Right kidney (tissue), 9 donors: ENCODE results near the gene TMEM254.
"Not testable (repeated sequence)": the region's sequence is repeated elsewhere in the genome, so short reads cannot be mapped to it uniquely, and the experiment has no call there.

Source experiments
- DNase-seq: peaks from one replicate; pipeline ENCODE4 v3.0.0-alpha.2; 2016
- long read RNA-seq, 8 donors: transcript quantifications; one replicate each; lab custom pipeline, GENCODE V29; 2026

Gene TMEM254, protein sequence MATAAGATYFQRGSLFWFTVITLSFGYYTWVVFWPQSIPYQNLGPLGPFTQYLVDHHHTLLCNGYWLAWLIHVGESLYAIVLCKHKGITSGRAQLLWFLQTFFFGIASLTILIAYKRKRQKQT
- long read RNA-seq, donor 1, transcript TMEM254-205 (4 exons, 2,042 nt): major isoform, 13 of 18 reads
- long read RNA-seq, donor 1, partial matches to known transcripts: 0 of 18 reads
- long read RNA-seq, donor 1, other reads (novel, unspliced or antisense): 0 of 18 reads
- long read RNA-seq, donor 2, transcript TMEM254-205 (4 exons, 2,042 nt): major isoform, 12 of 18 reads
- long read RNA-seq, donor 2, partial matches to known transcripts: 0 of 18 reads
- long read RNA-seq, donor 2, other reads (novel, unspliced or antisense): 0 of 18 reads
- long read RNA-seq, donor 3, transcript TMEM254-205 (4 exons, 2,042 nt): major isoform, 10 of 17 reads
- long read RNA-seq, donor 3, partial matches to known transcripts: 0 of 17 reads
- long read RNA-seq, donor 3, other reads (novel, unspliced or antisense): 0 of 17 reads
- long read RNA-seq, donor 4, transcript TMEM254-205 (4 exons, 2,042 nt): major isoform, 6 of 12 reads
- long read RNA-seq, donor 4, partial matches to known transcripts: 0 of 12 reads
- long read RNA-seq, donor 4, other reads (novel, unspliced or antisense): 0 of 12 reads
- long read RNA-seq, donor 5, transcript TMEM254-209 (4 exons, 1,963 nt): minor isoform, 5 of 18 reads
- long read RNA-seq, donor 5, transcript TMEM254-205 (4 exons, 2,042 nt): major isoform, 10 of 18 reads
- long read RNA-seq, donor 5, partial matches to known transcripts: 0 of 18 reads
- long read RNA-seq, donor 5, other reads (novel, unspliced or antisense): 0 of 18 reads
- long read RNA-seq, donor 6, transcript TMEM254-205 (4 exons, 2,042 nt): major isoform, 19 of 34 reads
- long read RNA-seq, donor 6, partial matches to known transcripts: 11 of 34 reads
- long read RNA-seq, donor 6, other reads (novel, unspliced or antisense): 0 of 34 reads
- long read RNA-seq, donor 7, transcript TMEM254-209 (4 exons, 1,963 nt): minor isoform, 5 of 51 reads
- long read RNA-seq, donor 7, transcript TMEM254-205 (4 exons, 2,042 nt): major isoform, 29 of 51 reads
- long read RNA-seq, donor 7, partial matches to known transcripts: 14 of 51 reads
- long read RNA-seq, donor 7, other reads (novel, unspliced or antisense): 0 of 51 reads
- long read RNA-seq, donor 8, transcript TMEM254-205 (4 exons, 2,042 nt): major isoform, 11 of 14 reads
- long read RNA-seq, donor 8, partial matches to known transcripts: 0 of 14 reads
- long read RNA-seq, donor 8, other reads (novel, unspliced or antisense): 0 of 14 reads

DNA sequence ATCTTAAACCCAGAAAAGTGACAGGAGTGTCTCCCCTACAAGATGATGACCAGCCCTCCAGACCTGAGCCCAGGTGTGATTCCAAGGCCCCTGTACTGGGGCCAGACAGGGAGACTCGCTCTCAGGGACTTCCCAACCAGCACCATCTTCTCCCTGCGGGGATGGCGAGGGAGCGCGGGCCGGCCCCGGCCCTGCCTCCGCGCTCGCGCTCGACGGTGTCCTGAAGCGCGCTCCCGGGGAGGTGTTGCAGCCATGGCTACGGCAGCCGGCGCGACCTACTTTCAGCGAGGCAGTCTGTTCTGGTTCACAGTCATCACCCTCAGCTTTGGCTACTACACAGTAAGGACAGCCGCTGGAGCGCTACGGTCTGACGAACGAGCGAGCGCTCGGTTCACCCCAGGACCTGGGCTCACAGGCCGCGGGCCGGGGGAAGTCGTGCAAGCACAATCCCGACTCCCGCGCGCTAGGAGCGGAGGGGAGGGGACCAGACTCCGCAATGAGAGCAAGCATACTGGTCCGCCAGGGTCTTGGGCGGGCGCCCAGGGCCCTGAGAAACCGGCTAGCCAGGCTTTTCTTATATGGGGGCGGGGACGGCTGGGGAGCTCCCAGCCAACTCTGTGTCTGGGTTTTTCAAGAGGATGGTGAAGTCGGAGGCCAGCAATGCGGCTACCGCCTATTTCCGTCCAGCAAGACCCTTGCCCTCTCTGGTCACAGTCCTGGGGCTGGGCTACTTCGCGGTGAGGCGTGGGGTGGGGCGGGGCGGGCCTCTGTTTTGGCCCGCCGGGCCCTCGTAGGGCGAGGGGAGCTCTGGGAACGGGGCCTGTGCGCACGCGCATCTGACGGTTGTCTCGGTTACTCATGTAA, at the start of gene TMEM254:
TMEM254 (plus strand) TSS at position 218 of the 864 bp plus-strand sequence; CDS start at position 253, 35 bp downstream.
- peak; percentile 99 for DNase-seq

DNA sequence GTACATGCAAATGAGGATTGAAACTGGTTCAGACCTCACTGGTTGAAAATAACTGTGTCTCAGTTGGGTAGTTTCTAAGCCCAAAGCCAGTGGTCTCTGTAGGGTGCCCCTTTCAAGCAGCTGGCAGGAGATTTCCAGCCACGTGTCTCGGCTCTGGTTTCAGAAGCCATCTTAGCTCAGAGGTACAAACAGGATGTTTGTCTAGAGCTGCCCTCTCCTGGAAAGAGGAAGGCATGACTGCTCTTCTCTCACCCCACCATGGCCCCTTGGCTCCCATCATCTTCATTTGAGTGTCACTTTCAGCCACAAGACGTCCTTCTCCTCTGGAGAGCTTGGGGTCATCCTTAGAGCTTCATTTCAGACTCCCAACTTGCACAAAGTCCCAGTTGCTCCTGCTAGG, 49.3 kb upstream of the TMEM254 start:
- not testable (repeated sequence) for DNase-seq

DNA sequence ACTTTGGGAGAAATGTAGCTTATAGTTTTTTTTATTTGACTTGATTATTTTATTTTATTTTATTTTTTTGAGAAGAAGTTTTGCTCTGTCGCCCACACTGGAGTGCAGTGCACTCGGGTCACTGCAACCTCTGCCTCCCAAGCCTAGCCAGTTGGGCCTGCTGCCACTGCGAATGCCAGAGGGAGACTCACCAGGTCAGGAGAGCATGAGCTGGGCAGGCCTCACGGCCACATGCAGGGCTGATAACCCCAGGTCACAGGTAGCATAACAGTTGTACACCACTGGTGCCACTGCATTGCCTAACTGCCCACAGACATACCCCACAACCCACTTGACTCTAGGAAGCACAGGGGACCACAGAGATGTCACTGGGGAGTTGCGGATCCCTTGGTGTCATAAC, 48.6 kb upstream of the TMEM254 start:
- DNase-seq: not testable (repeated sequence)

DNA sequence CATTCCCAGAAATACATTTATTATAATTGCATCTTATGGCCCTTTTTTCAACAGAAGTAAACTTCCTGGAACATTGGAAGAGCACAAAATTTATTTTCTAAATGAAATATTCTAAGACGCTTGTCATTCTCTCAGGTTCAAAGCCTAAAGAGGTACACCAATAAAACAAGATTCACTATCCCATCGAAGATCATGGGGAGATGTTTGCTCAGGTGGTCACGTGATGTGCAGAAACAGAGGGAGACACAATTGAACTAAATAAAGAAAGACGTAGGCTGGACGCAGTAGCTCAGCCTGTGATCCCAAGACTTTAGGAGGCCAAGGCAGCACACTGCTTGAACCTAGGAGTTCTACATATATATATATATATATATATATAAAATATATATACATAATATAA, 46.0 kb upstream of the TMEM254 start:
- DNase-seq: no peak

DNA sequence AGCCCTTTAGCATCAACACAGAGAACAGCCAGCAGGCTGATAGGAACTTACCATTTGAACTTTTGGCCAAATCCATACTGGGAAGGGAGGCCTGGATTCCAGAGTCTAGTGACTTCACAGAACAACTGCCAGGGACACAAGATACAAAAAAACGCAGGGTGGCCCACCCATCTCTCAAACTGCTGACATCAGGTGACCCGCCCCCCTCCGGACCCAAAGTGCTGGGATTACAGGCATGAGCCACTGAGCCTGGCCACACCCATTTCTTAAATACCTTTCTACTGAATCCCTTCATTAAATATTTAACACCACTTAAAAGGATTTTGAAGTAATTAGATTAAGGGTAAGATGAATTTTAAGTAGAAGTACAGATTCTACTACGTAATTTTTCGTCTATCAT, 43.7 kb upstream of the TMEM254 start:
- DNase-seq: not testable (repeated sequence)

DNA sequence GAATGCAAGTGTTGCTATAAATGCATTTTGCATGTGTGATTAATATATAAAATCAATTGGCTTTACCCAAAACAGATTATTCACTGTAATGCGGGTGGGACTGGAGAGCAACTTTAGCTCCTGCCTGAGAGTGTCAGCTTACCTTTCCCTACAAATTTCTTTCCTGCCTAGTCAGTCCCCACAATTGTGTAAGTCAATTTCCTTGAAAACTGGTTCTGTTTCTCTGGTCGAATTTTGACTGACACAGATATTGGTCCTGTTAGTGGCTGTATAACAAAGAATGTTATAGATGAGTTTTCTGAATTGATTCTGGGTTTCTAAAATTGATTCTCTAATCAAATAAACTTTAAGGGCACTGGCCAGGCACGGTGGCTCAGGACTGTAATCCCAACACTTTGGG, 43.0 kb upstream of the TMEM254 start:
- not testable (repeated sequence) for DNase-seq

DNA sequence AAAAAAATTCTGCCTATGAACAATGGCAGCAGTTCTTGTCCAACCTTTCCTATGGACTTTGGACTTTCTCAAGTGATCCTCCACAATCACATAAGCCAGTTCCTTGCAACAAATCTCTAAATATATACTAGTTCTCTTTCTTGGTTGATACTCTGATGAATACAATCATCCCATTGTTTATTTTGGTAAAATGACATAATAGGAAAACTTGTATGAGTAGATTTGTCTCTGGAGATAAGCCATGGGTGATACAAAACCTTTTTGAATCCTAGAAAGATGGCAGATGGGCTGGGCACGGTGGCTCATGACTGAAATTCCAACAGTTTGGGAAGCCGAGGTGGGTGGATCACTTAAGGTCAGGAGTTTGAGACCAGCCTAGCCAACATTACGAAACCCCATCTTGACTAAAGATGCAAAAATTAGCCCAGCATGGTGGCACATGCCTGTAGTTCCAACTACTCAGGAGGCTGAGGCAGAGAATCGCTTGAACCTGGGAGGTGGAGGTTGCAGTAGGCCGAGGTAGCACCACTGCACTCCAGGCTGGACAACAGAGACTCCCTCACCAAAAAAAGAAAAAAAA, 41.5 kb upstream of the TMEM254 start:
- DNase-seq: not testable (repeated sequence)

DNA sequence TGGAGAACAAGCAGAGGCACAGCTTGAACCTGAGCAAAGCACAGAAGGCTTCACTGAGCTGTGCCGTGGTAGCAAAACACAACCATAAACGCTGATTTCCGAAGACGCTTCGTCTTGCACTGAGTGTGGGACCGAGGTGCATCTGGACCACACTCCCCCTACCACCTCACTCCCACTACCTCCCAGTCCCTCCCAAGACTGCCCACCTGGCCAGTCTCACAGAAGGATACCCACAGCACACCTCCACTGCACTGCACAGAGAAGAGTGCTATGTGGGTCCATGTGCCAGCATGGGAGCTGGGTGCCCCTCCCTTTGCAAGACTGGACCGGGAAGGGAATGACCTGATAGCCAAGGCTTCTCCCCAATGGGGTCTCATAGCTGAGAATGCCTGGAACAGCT, 40.2 kb upstream of the TMEM254 start:
- DNase-seq: not testable (repeated sequence)

DNA sequence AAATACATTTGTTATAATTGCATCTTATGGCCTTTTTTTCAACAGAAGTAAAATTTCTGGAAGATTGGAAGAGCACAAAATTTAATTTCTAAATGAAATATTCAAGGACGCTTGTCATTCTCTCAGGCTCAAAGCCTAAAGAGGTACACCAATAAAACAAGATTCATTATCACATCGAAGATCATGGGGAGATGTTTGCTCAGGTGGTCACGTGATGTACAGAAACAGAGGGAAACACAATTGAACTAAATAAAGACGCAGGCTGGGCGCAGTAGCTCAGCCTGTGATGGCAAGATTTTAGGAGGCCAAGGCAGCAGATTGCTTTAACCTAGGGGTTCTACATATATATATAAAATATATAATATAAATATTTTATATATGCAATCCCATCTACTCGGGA, 37.3 kb upstream of the TMEM254 start:
- DNase-seq: no peak

DNA sequence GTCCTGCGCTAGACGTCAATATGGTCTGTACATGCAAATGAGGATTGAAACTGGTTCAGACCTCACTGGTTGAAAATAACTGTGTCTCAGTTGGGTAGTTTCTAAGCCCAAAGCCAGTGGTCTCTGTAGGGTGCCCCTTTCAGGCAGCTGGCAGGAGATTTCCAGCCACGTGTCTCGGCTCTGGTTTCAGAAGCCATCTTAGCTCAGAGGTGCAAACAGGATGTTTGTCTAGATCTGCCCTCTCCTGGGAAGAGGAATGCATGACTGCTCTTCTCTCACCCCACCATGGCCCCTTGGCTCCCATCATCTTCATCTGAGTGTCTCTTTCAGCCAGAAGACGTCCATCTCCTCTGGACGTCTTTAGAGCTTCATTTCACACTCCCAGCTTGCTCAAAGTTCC, 33.5 kb upstream of the TMEM254 start:
- DNase-seq: not testable (repeated sequence)

DNA sequence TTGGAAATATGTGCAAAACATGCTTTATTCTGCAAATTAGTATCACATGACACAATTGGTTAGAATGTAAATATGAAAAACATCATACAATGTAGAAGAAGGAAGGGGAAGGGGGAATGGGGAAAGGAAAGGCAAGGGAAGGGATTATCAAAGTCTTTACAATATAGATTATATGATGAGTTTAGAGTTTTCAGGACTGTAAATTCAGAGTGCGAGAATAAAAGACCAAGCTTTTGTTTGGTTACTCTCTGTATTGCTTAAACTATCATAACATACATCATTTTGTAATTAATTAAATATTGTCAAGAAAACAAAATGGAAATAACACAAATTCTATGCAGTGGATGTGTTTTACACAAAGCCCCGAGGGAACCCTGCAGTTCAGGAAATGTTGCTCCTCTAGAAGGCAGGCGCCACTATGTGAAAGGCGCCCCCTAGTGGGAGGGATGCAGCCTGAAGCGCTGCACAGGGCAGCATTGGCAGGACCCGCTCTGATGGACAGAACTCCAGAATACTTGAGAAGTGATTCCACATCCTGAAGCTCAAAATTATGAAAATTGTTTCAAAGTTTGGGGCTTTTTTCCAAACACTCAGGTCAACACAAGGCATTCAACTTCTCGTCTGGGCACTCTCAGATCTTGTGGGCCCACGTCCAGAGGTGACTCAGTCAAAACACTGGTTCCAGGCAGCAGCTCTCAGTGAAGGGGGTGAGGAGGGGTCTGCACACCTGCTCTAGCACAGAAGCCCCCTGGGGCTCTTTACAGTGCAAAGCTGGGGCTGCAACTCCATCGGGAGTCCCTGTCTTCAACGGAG, 31.6 kb upstream of the TMEM254 start:
- DNase-seq: peak; percentile 33

DNA sequence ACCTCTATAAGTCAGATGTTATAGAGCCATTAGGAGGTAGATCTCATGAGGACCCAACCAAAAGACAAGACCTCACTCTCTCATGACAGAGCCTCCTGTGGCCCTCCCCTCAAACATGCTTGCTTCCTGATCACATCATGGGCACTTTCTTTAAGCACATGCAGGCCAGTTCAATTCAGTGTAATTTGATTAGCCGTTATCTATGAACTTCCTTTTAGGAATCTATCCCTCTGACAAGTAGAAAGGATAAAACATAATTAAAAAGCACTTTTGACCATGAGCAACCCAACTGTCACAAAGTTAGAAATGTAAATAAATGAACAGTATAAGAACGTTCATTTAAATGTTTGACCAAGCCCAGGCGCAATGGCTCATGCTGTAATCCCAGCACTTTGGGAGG, 27.7 kb upstream of the TMEM254 start:
- no peak for DNase-seq

DNA sequence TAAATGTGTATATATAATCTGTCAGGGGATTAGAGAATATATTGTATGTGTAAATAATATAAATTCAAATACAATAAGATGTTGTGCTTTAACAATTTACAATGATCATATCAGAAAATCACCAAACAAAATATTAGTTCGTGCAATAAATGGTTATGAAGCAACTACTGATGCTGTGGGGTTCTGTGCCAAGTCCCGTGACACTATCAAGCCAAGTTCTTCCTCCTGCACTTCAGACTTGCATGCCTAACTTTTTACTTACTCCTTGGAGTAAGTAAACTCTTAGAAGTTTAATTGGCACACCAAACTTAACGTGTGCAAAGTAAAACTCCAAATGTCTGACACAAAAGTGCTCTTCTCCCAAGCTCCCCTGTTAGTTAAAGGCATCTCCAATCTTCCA, 26.5 kb upstream of the TMEM254 start:
- DNase-seq: no peak

DNA sequence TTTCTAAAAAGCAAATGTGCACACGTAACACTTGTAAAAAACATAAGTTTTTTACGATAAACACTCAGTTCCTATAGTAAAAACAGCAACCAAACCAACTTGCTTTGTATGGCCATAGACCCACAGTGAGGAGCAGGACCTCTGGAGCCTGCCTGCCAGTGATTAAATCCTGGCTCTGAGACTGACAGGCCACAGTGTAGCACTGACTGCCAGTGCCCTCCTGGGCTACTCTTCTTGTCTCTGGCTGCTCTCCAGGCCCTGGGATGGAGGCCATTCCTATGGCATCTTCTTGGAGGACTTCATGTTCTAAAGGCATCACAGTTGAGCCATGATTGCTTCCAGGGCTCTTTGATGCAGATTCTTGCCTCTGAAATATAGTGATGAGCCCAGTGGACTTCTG, 22.7 kb upstream of the TMEM254 start:
- DNase-seq: no peak

DNA sequence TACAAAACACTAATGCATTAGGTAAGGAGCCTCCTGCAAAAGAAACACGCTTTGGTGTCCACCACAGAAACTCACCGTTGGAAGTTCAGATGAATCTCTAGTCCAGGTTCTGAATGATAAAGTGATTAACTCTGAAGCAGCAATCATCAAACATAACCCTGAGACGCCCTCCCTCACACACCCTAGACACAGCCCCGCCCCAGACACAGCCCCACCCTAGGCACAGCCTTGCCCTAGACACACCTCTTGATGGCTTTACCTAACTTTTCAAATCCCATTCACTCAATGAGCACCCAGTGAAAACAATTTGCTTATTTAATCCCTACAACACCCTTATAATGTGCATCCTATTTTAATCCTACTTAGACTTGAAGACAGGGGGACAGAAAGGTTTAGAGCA, 21.3 kb upstream of the TMEM254 start:
- DNase-seq: no peak

DNA sequence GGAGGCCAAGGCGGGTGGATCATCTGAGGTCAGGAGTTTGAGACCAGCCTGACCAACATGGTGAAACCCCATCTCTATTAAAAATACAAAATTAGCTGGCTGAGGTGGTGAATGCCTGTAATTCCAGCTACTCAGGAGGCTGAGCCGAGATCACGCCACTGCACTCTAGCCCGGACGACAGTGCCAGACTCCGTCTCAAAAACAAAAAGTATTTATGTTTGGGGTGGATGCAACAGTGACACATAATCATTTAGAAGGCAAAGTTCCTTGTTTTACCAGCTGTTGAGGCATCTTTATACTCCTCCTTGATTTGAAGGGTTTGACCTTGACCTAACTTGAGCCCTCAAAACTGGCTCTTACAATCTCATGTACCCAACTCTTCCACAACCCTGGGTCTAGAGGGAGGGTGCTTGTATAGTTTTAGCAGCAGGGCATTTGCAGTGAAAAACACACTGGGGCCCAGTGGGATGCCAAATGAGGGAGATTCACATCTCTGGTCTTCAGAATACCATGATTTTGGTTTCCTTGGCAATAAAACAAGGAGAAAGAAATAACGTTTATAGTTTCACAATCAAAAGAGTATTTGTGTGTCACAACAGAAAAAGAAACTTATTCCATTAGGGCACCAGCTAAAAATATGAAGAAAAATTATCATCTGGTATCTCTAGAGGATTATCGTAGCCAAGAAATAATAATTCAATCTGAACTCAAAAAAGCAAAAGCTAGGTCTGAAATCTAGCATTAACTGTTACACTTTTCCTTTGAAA, 14.2 kb upstream of the TMEM254 start:
- DNase-seq: no peak

DNA sequence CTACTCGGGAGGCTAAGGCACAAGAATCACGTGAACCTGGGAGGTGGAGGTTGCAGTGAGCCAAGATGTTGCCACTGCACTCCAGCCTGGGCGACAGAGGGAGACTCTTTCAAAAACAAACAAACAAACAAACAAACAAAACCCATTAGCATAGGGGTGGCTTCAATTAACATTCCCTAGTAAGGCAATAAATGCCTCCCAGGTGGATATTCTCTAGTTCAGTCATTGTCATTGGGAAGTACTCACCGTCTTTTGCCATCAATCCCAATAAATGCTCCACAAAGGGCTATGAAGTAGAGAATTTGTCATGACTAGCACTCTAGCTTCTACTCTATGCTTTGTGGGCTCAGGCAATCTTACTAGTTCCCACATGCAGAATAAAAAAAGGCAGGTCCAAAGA, 11.7 kb upstream of the TMEM254 start:
- DNase-seq: no peak

DNA sequence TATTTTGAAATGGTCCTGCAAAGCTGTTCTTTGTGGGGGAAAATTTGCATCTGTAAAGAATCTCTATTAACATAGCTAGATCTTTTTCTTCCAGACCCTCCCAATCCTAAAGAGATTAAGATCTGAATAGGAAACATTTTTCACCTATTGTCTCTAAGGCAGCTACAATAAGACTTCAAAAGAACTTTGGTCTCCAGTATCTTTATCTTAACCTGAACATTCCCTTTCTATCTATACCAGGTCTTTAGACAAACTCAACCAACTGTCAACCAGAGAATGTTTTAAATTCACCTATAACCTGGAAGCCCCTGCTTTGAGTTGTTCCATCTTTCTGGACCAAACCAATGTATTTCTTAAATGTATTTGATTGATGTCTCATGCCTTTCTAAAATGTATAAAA, 10.6 kb upstream of the TMEM254 start:
- DNase-seq: not testable (repeated sequence)

DNA sequence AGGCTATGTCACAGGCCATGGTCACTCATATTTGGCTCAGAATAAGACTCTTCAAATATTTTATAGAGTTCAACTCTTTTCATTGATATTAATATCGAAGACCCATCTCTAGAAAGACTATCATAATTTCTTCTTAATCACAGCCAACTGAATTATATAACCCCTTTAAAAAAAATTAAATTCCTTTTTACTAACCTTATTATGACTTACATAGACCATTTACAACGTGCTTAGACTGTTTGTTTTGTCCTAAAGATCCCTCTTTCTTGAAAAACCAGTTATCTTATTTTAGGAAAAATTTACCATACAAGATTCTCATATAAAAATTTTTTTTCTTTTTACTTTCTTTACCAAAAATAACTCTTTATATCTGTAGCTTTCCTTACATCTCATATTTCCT, 10.2 kb upstream of the TMEM254 start:
- no peak for DNase-seq
